GM19372 (cell line): ENCODE measurements around the gene IFT25.

ENCODE experiments used
- ATAC-seq: cut with Tn5 transposase; IDR thresholded peaks from one replicate; pipeline ENCODE4 v1.9.1; 2021; ENCODE audit warnings: mild to moderate bottlenecking, low read depth, moderate library complexity; ENCODE audit not compliant: unreplicated experiment

IFT25 gene

GRCh38 chr1:53957194-53957818 is 11.8 kb upstream of the IFT25 start:
- ATAC-seq = no peak

GRCh38 chr1:53956308-53957168 is 11.0 kb upstream of the IFT25 start:
- ATAC-seq = no peak

GRCh38 chr1:53954128-53954527 is 8.6 kb upstream of the IFT25 start:
- no peak for ATAC-seq

GRCh38 chr1:53951697-53952096 is 6.2 kb upstream of the IFT25 start:
- no peak for ATAC-seq

GRCh38 chr1:53949023-53949990 is 3.8 kb upstream of the IFT25 start:
- no peak for ATAC-seq

GRCh38 chr1:53948291-53948690 is 2.8 kb upstream of the IFT25 start:
- no peak for ATAC-seq

GRCh38 chr1:53947172-53947907 is 1.8 kb upstream of the IFT25 start:
- no peak for ATAC-seq

GRCh38 chr1:53946252-53947171 is 1.0 kb upstream of the IFT25 start, which contains the start of gene LRRC42:
Gene LRRC42 (plus strand): TSS chr1:53946350. CDS start chr1:53952000, 5,650 bp downstream.
- ATAC-seq = peak; percentile 51

GRCh38 chr1:53945183-53945432 is 391 bp downstream of the IFT25 start:
- ATAC-seq = no peak

GRCh38 chr1:53944469-53945182 is 873 bp downstream of the IFT25 start:
- ATAC-seq = no peak

- no peak for ATAC-seq
These were observed 1.9 kb downstream of the IFT25 start for GRCh38 chr1:53943490-53944043.

GRCh38 chr1:53943090-53943489 is 2.4 kb downstream of the IFT25 start:
- no peak for ATAC-seq

- no peak for ATAC-seq
These were observed 3.2 kb downstream of the IFT25 start for GRCh38 chr1:53942127-53942957.

GRCh38 chr1:53938136-53938830 is 7.2 kb downstream of the IFT25 start:
- no peak for ATAC-seq

GRCh38 chr1:53936430-53936829 is 9.1 kb downstream of the IFT25 start:
- ATAC-seq = no peak

GRCh38 chr1:53934170-53934765 is 11.2 kb downstream of the IFT25 start:
- ATAC-seq = no peak

GRCh38 chr1:53931523-53931922 is 14.0 kb downstream of the IFT25 start:
- no peak for ATAC-seq
